A549 (cell line): ENCODE measurements around the gene F10. TPM values are rescaled to one million over a fixed set of nuclear protein-coding genes. Genes with fewer than 3 reads are reported as not detected.
"Not testable (repeated sequence)": the region's sequence is repeated elsewhere in the genome, so short reads cannot be mapped to it uniquely, and the experiment has no call there.

Experiments used
- ATAC-seq, 2 experiments: fragments of 200-7000 bp in 1 of 2; fragments of >200 bp in 1 of 2; cut with Nextera tagmentation in 1 of 2; cut with Tn5 transposase in 1 of 2; 3 replicates each; pipeline versions ENCODE4 v1.8.0 to v1.9.1; 2018 to 2020; ENCODE audit warnings: mild to moderate bottlenecking in 1 of 2, moderate library complexity in 1 of 2
- CTCF ChIA-PET: fragments of 300-600 bp; sonication (Branson Sonifier 250); formaldehyde crosslinking; extraction: SDS; loops from one replicate; lab custom pipeline; 2021; ENCODE audit warnings: antibody characterized with exemption, inconsistent platforms; lab: Yijun Ruan, JAX
- POLR2A ChIA-PET: fragments of 350-600 bp; formaldehyde crosslinking; extraction: SDS; loops from one replicate; lab custom pipeline; 2021; ENCODE audit warnings: antibody characterized with exemption, inconsistent platforms; lab: Yijun Ruan, JAX
- DNase-seq, 2 experiments: peaks; one replicate each; pipeline versions ENCODE4 v3.0.0 to v3.0.0-alpha.2; 2011 to 2016; ENCODE audit warnings: low read depth in 1 of 2, low spot score in 1 of 2
- FAIRE-seq: peaks from 2 replicates; lab custom pipeline; 2011; peaks lifted over from hg19 to GRCh38; lab: Jason Lieb, UNC
- H3K27ac ChIP-seq, 2 experiments: fragments of >200 bp; sonication (Bioruptor Twin); formaldehyde crosslinking; 3 replicates each; pipeline ENCODE4 v1.5.1; 2016 to 2017
- H3K4me1 ChIP-seq: fragments of >200 bp; sonication (Bioruptor Twin); formaldehyde crosslinking; 3 replicates; pipeline ENCODE4 v1.6.1; 2016
- H3K4me2 ChIP-seq: fragments of >200 bp; sonication (Bioruptor Twin); formaldehyde crosslinking; 3 replicates; pipeline ENCODE4 v1.6.1; 2016
- H3K4me3 ChIP-seq: fragments of >200 bp; sonication (Bioruptor Twin); formaldehyde crosslinking; 3 replicates; pipeline ENCODE4 v1.5.1; 2016
- H3K9me3 ChIP-seq: fragments of >200 bp; sonication (Bioruptor Twin); formaldehyde crosslinking; 3 replicates; pipeline ENCODE4 v1.6.1; 2016
- BHLHE40 ChIP-seq: IDR thresholded peaks from 2 replicates; pipeline ENCODE4 v1.6.1; 2012; ENCODE audit warnings: low read depth, low read length, inconsistent platforms
- CEBPB ChIP-seq, 2 experiments: fragments of >200 bp in 1 of 2; sonication (Bioruptor Twin) in 1 of 2; formaldehyde crosslinking in 1 of 2; IDR thresholded peaks; 2 replicates each; pipeline ENCODE4 v1.6.1; 2012 to 2016
- FOXS1 ChIP-seq: fragments of 250-450 bp; sonication (Bioruptor Pico); IDR thresholded peaks from 2 replicates; pipeline ENCODE4 v1.5.0; 2020; ENCODE audit warnings: mild to moderate bottlenecking, moderate library complexity
- HEYL ChIP-seq: fragments of 250-450 bp; sonication (Bioruptor Pico); IDR thresholded peaks from 2 replicates; pipeline ENCODE4 v1.8.0; 2021; ENCODE audit warnings: mild to moderate bottlenecking, moderate library complexity
- HOXA7 ChIP-seq: fragments of 250-450 bp; sonication (Bioruptor Pico); IDR thresholded peaks from 2 replicates; pipeline ENCODE4 v1.5.0; 2020; ENCODE audit warnings: mild to moderate bottlenecking, moderate library complexity
- HOXB5 ChIP-seq: fragments of 250-450 bp; sonication (Bioruptor Pico); IDR thresholded peaks from 2 replicates; pipeline ENCODE4 v1.5.0; 2020; ENCODE audit warnings: mild to moderate bottlenecking, moderate library complexity
- MAZ ChIP-seq: fragments of 150-350 bp; IDR thresholded peaks from 2 replicates; pipeline ENCODE4 v1.6.1; 2014; ENCODE audit warnings: antibody characterized with exemption, low read depth, low read length, borderline replicate concordance
- PHF8 ChIP-seq: fragments of 200-600 bp; sonication (generic); IDR thresholded peaks from 2 replicates; pipeline ENCODE4 v1.6.1; 2016; ENCODE audit warnings: low read depth, mild to moderate bottlenecking, antibody characterized with exemption, moderate library complexity, borderline replicate concordance
- RCOR1 ChIP-seq: fragments of 150-350 bp; IDR thresholded peaks from 2 replicates; pipeline ENCODE4 v1.6.1; 2014; ENCODE audit warnings: antibody characterized with exemption, low read length, low read depth
- SREBF2 ChIP-seq: fragments of 450-650 bp; IDR thresholded peaks from 2 replicates; pipeline ENCODE4 v1.6.1; 2014; ENCODE audit warnings: mild to moderate bottlenecking, moderate library complexity
- TP53 ChIP-seq: fragments of 250-450 bp; sonication (Bioruptor Pico); IDR thresholded peaks from 2 replicates; pipeline ENCODE4 v1.5.0; 2021; ENCODE audit warnings: mild to moderate bottlenecking, moderate library complexity
- ZFP36 ChIP-seq: fragments of 450-650 bp; IDR thresholded peaks from 2 replicates; pipeline ENCODE4 v1.6.1; 2014; ENCODE audit warnings: borderline replicate concordance; ENCODE audit not compliant: partially characterized antibody
- ZNF302 ChIP-seq: fragments of 250-450 bp; sonication (Bioruptor Pico); IDR thresholded peaks from 2 replicates; pipeline ENCODE4 v1.9.0; 2021; ENCODE audit warnings: inconsistent platforms, mild to moderate bottlenecking, moderate library complexity
- WGBS: methylation state at CpG from one replicate; pipeline ENCODE4 v1.1.6; 2017; ENCODE audit errors: missing lambda C conversion rate; 5-methylcytosine and 5-hydroxymethylcytosine counted together
- polyA plus RNA-seq, 4 experiments: library from polyadenylated mRNA; depleted of rRNA in 3 of 4; stranded (reverse); fragments of >200 nt; fragmentation: RNase III in 1 of 4; extraction: RNeasy Plus Mini Kit Qiagen cat#74134 plus additional on column Dnase treatment in 1 of 4; gene quantifications; 2 replicates in 3 of 4; 3 replicates in 1 of 4; pipeline ENCODE4 v1.2.3, GENCODE V29; 2011 to 2017
- TF ChIP-seq, protein P1 (sequence below): fragments of 250-450 bp; sonication (Bioruptor Pico); IDR thresholded peaks from 2 replicates; pipeline ENCODE4 v1.5.0; 2020; ENCODE audit warnings: low read depth, mild to moderate bottlenecking, moderate library complexity
- TF ChIP-seq, protein P2 (sequence below): fragments of 200-600 bp; sonication (generic); IDR thresholded peaks from 2 replicates; pipeline ENCODE4 v1.6.1; 2016; ENCODE audit warnings: antibody characterized with exemption, mild to moderate bottlenecking, moderate library complexity
- TF ChIP-seq, protein P3 (sequence below): IDR thresholded peaks from 2 replicates; pipeline ENCODE4 v1.6.1; 2012
- TF ChIP-seq, protein P4 (sequence below): IDR thresholded peaks from 2 replicates; pipeline ENCODE4 v1.6.1; 2012; ENCODE audit warnings: low read depth, borderline replicate concordance
- TF ChIP-seq, protein P5 (sequence below): IDR thresholded peaks from 2 replicates; pipeline ENCODE4 v1.6.1; 2012
- TF ChIP-seq, protein P6 (sequence below): fragments of 450-650 bp; IDR thresholded peaks from 2 replicates; pipeline ENCODE4 v1.6.1; 2014; ENCODE audit warnings: antibody characterized with exemption
- TF ChIP-seq, protein P7 (sequence below): fragments of >200 bp; sonication (Bioruptor Twin); formaldehyde crosslinking; IDR thresholded peaks from 2 replicates; pipeline ENCODE4 v1.6.1; 2016

F10 gene
- polyA plus RNA-seq, 2 of the 4 experiments (the other 2 are of a cell fraction), result 0.32 TPM; not detected in 1

DNA sequence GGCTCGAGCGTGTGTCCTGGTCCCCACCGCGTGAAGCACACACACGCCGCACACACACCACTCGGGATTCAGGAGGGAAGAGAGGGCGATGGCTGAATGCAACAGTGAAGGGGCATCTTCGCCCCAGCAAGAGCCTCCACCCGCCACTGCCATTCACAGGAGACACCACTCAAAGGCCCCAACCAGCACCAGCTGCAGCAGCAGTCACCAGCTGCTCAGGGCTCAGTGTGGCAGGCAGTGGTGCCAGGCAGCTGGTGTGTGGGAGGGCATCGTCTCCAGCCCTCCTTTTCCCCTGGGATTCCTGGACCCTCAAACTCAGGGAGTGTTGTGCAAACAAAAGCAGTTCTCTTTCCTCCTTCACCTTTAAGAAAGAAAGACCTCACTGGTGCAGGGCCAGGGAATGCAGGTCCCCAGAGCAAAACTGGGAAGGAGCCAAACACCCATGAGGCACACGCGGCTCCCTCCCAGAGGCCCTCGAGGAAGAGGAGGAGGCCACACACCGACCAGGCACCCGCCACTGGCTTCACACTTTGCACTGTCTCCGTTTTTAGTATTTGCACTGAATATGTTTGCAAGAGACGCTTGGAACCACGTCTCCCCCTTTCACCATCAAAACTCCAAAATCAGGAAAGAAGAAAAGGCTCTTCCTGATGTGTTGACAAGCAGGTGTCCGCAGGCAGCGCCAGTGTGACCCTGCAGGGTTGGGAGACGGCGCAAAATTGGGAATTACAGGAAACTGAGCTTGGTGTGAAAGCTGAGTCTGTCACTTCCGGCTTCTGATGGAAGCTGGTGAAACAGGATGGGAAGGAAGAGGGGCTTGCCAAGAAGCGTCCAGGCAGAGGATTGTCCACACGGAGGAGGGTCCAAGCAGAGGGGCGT is 43.5 kb upstream of the F10 start:
- ChIA-PET POLR2A (no interaction called here), CTCF (no interaction called here)
- no peak for DNase-seq
- no peaks in the 10 kb centered on the region for H3K9me3 ChIP-seq
- no peak for TF ChIP-seq TP53 (CRISPR knock-in tag)
- TF ChIP-seq FOXS1, result no peak
- TF ChIP-seq HEYL, result no peak
- TF ChIP-seq RCOR1, result no peak
- no peak for TF ChIP-seq HOXA7 (CRISPR knock-in tag)
- TF ChIP-seq, protein P1, sequence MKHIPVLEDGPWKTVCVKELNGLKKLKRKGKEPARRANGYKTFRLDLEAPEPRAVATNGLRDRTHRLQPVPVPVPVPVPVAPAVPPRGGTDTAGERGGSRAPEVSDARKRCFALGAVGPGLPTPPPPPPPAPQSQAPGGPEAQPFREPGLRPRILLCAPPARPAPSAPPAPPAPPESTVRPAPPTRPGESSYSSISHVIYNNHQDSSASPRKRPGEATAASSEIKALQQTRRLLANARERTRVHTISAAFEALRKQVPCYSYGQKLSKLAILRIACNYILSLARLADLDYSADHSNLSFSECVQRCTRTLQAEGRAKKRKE (CRISPR knock-in tag), result no peak
- TF ChIP-seq, protein P2, sequence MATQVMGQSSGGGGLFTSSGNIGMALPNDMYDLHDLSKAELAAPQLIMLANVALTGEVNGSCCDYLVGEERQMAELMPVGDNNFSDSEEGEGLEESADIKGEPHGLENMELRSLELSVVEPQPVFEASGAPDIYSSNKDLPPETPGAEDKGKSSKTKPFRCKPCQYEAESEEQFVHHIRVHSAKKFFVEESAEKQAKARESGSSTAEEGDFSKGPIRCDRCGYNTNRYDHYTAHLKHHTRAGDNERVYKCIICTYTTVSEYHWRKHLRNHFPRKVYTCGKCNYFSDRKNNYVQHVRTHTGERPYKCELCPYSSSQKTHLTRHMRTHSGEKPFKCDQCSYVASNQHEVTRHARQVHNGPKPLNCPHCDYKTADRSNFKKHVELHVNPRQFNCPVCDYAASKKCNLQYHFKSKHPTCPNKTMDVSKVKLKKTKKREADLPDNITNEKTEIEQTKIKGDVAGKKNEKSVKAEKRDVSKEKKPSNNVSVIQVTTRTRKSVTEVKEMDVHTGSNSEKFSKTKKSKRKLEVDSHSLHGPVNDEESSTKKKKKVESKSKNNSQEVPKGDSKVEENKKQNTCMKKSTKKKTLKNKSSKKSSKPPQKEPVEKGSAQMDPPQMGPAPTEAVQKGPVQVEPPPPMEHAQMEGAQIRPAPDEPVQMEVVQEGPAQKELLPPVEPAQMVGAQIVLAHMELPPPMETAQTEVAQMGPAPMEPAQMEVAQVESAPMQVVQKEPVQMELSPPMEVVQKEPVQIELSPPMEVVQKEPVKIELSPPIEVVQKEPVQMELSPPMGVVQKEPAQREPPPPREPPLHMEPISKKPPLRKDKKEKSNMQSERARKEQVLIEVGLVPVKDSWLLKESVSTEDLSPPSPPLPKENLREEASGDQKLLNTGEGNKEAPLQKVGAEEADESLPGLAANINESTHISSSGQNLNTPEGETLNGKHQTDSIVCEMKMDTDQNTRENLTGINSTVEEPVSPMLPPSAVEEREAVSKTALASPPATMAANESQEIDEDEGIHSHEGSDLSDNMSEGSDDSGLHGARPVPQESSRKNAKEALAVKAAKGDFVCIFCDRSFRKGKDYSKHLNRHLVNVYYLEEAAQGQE, result no peak
- no peak for TF ChIP-seq CEBPB (IDR thresholded peaks at IDR 0.05)
- TF ChIP-seq, protein P3, sequence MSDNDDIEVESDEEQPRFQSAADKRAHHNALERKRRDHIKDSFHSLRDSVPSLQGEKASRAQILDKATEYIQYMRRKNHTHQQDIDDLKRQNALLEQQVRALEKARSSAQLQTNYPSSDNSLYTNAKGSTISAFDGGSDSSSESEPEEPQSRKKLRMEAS, result no peak
- WGBS, result 55% methylated on average over 26 of the region's 27 CpGs
- H3K4me1 ChIP-seq, result 0 out of 3 replicates have a peak, but pooled peaks cover 3% of the 10 kb centered on the region
- FAIRE-seq, result no peak
- ATAC-seq, result no peak
- no peak overlapping the region for H3K4me3 ChIP-seq
- H3K4me2 ChIP-seq, result no peak overlapping the region
- no peak overlapping the region for H3K27ac ChIP-seq

DNA sequence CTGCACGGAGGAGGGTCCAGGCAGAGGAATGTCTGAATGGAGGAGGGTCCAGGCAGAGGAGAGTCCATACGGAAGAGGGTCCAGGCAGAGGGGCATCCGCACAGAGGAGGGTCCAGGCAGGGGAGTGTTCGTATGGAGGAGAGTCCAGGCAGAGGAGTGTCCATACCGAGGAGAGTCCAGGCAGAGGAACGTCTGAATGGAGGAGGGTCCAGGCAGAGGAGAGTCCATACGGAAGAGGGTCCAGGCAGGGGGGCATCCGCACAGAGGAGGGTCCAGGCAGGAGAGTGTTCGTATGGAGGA is 42.9 kb upstream of the F10 start:
- ATAC-seq, FAIRE-seq, DNase-seq: not testable (repeated sequence)

DNA sequence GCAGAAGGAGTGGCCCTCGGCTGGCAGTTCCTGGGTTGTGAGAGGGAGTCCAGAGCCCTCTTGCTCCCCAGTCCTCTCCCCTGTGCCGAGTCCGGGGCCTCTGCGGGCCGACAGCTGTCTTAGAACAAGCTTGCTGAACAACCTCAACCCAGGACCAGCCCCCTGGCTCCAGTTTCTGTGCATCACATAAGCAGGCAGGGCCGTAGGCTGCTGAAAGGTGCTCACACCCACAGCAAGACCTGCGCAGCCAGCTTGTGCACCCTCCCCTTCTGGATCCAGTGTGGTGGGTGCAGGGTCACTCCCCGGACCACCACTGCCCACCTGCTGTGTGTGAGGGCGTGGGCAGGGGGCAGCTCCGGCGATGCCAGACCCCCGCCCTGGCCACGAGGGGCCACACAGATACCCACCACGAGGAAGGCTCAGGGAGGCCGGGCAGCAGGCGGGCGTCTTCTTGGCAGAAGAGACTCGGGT is 42.2 kb upstream of the F10 start:
- FAIRE-seq, result no peak
- H3K27ac ChIP-seq, result no peak overlapping the region
- no peak overlapping the region for H3K4me3 ChIP-seq
- ChIA-PET POLR2A (no interaction called here), CTCF (no interaction called here)
- H3K4me2 ChIP-seq, result no peak overlapping the region
- H3K4me1 ChIP-seq, result 0 out of 3 replicates have a peak, but pooled peaks cover 3% of the 10 kb centered on the region
- TF ChIP-seq FOXS1 (no peak), HOXB5 (CRISPR knock-in tag) (no peak), SREBF2 (no peak)
- 56% methylated on average over 11 of the region's 18 CpGs for WGBS
- ATAC-seq, result peak in 1 of 2 experiments; percentile 12; a peak in 2 of 6 replicates
- no peaks in the 10 kb centered on the region for H3K9me3 ChIP-seq
- no peak for DNase-seq

More for the DNA sequence above, 42.9 kb upstream of the F10 start:
- H3K4me1 ChIP-seq, H3K9me3 ChIP-seq, POLR2A ChIA-PET, CTCF ChIA-PET, H3K4me3 ChIP-seq, H3K27ac ChIP-seq, H3K4me2 ChIP-seq: not testable (repeated sequence)
- WGBS, result 20% methylated on average over 5 of the region's 9 CpGs

DNA sequence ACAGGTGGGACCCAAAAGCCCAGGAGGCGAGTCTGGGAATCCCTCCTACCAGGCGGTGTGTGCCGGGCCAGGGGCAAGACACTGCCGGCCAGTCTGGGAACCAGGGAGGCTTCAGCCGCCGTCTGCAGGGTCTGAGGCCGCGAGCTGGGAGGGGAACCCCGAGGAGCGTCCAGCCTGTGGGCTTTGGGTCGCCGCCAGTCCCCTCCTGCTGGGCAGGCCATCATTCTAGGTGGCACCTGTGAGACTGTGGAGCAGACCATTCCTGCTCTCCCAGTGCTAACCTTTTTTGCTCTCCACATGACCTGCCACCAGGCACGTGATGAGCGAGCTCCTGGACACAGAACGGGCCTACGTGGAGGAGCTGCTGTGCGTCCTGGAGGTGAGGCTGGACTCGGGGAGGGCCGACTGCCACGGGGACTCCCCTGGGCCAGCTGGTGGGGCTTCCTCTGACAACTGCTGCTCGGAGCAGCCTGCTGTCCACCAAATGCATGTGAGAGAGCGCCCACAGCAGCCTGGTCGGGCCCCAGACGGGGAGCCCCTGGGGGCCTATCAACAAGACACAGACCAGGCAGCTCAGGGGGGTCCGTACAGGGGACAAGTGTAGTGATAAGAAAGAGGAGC is 41.6 kb upstream of the F10 start:
- Histone ChIP-seq H3K4me2 (no peak overlapping the region), H3K9me3 (no peaks in the 10 kb centered on the region), H3K4me3 (no peak overlapping the region), H3K4me1 (0 out of 3 replicates have a peak, but pooled peaks cover 3% of the 10 kb centered on the region), H3K27ac (no peak overlapping the region)
- WGBS, result 54% methylated on average over 11 of the region's 25 CpGs
- TF ChIP-seq HEYL (no peak), ZFP36 (no peak), BHLHE40 (no peak), ZNF302 (no peak), FOXS1 (no peak), TP53 (CRISPR knock-in tag) (no peak), MAZ (no peak), PHF8 (no peak)
- TF ChIP-seq, protein P4, sequence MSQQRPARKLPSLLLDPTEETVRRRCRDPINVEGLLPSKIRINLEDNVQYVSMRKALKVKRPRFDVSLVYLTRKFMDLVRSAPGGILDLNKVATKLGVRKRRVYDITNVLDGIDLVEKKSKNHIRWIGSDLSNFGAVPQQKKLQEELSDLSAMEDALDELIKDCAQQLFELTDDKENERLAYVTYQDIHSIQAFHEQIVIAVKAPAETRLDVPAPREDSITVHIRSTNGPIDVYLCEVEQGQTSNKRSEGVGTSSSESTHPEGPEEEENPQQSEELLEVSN, result no peak
- TF ChIP-seq, protein P5, sequence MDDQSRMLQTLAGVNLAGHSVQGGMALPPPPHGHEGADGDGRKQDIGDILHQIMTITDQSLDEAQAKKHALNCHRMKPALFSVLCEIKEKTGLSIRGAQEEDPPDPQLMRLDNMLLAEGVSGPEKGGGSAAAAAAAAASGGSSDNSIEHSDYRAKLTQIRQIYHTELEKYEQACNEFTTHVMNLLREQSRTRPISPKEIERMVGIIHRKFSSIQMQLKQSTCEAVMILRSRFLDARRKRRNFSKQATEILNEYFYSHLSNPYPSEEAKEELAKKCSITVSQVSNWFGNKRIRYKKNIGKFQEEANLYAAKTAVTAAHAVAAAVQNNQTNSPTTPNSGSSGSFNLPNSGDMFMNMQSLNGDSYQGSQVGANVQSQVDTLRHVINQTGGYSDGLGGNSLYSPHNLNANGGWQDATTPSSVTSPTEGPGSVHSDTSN, result no peak
- TF ChIP-seq, protein P6, sequence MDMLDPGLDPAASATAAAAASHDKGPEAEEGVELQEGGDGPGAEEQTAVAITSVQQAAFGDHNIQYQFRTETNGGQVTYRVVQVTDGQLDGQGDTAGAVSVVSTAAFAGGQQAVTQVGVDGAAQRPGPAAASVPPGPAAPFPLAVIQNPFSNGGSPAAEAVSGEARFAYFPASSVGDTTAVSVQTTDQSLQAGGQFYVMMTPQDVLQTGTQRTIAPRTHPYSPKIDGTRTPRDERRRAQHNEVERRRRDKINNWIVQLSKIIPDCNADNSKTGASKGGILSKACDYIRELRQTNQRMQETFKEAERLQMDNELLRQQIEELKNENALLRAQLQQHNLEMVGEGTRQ, result no peak
- TF ChIP-seq, protein P7, sequence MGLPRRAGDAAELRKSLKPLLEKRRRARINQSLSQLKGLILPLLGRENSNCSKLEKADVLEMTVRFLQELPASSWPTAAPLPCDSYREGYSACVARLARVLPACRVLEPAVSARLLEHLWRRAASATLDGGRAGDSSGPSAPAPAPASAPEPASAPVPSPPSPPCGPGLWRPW, result no peak
- DNase-seq (no peak), ATAC-seq (no peak), FAIRE-seq (no peak)
- ChIA-PET POLR2A (no interaction called here), CTCF (no interaction called here)
